ENCODE data around the gene PHACTR2.

DNA sequence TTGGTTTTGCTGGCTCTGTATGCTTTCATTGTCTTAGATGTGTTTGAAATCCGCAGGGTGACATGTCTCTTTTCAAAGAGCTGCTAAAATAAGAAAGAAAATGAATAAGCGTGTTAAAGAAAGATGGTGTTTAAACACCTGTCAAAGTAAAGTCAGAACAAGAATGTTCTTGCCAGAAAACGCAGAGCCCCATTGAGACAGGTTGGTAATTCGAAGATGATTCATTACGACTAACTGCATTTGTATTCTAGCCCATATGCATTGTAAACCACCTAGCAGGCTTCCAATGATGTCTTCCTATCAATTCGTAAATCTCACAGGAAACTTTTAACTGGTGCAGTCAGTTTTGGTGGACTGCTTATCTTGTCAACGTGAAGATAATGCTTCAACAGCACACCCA, 16.8 kb downstream of the PHACTR2 start:
- TF ChIP-seq, protein P1, sequence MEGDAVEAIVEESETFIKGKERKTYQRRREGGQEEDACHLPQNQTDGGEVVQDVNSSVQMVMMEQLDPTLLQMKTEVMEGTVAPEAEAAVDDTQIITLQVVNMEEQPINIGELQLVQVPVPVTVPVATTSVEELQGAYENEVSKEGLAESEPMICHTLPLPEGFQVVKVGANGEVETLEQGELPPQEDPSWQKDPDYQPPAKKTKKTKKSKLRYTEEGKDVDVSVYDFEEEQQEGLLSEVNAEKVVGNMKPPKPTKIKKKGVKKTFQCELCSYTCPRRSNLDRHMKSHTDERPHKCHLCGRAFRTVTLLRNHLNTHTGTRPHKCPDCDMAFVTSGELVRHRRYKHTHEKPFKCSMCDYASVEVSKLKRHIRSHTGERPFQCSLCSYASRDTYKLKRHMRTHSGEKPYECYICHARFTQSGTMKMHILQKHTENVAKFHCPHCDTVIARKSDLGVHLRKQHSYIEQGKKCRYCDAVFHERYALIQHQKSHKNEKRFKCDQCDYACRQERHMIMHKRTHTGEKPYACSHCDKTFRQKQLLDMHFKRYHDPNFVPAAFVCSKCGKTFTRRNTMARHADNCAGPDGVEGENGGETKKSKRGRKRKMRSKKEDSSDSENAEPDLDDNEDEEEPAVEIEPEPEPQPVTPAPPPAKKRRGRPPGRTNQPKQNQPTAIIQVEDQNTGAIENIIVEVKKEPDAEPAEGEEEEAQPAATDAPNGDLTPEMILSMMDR (IDR thresholded peaks at IDR 0.05; ENCODE audit: insufficient read depth, low read length): no peak
- TF ChIP-seq GABPA (IDR thresholded peaks at IDR 0.05; ENCODE audit: low read depth): no peak

Measured in HL-60 (cell line).